ENCODE measurements around the gene SAP30L.

Gene SAP30L

DNA sequence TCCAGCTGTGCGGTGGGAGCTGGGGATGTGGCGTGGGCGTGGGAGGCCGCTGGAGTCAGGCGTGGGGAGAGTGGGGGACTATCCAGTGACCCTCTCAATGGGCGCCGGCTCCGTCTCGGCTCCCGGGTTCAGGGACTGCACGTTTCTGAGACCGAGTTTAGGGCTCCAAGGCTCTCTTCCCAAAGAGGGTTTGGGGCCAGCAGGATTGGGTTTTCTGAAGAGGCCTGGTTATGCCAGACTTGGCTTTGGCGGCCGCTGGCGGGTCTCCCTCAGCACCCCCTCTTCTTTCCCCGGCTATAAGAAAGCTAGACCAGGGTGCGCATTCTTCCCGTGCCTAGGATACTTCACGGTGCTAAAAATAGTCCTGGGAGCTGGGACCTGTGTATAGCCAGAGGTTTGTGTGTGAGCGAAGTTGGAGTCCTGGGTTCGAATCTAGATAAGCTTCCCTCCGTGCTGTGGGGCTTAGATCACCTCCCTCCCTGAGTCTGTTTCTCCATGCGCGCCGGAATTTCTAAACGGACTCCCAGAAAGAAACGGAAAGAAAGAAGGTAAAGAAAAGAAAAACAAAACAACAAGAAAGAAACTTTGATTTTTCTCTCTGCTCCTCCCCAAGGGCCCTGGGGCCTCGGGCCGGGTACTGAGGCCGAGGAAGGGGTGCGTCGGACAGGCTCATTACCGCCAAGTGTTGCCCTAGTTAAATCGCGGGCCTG lies 27.2 kb downstream of the SAP30L start:
- H3K4me3 ChIP-seq = no peak overlapping the region
- no peak for DNase-seq (ENCODE audit: low read depth, low spot score)
- no peak overlapping the region for H3K27ac ChIP-seq
- no peak for TF ChIP-seq FOXP2 (optimal IDR thresholded peaks at IDR 0.05; ENCODE audit: control extremely low read depth, extremely low read length, insufficient read depth)
- no peak for TF ChIP-seq EZH2 (IDR thresholded peaks at IDR 0.05)
- TF ChIP-seq POLR2AphosphoS5 (IDR thresholded peaks at IDR 0.05; ENCODE audit: borderline replicate concordance, low read depth, low read length) = no peak
- no peaks in the 10 kb centered on the region for H3K36me3 ChIP-seq (ENCODE audit: insufficient read depth, low read length)
- no peak overlapping the region for H3K9ac ChIP-seq (ENCODE audit: insufficient read length)
- H3K9me3 ChIP-seq (ENCODE audit: low read depth, low read length) = no peaks in the 10 kb centered on the region

DNA sequence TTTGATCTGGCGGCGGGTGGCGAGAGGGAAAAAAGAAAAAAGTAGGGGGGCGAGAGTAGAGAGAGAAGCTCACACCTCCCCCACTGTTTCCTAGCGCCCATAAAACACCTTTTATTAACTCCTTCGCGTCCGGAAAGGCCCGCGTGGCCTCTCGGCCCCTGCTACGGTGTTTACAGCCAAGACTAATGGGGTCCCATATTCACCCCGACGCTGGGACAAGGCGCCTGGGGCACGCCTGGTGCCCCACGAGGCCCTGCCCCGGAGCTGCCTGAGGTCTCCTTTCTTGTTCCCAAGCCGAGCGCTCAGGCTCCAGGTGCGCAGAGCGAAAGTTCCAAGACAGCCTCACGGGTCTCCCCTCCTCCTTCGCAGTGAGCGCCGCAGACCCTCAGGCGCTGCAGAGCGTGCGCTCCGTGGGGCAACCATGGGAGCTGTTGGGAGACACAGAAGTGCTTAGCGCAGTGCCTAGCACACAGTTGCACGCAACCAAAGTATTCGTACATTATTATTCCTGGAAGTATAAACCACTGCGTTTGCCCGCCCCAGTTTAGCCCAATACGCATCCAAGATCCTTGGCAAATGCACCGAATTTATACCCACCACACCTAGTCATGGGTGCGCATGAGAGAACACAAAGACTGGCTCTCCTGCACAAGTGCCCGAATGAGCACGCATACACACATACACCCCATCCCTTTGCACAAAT lies 27.9 kb downstream of the SAP30L start:
- Histone ChIP-seq H3K27ac (no peak overlapping the region), H3K36me3 (ENCODE audit: insufficient read depth, low read length) (no peaks in the 10 kb centered on the region), H3K9me3 (ENCODE audit: low read depth, low read length) (no peaks in the 10 kb centered on the region), H3K9ac (ENCODE audit: insufficient read length) (no peak overlapping the region), H3K4me3 (no peak overlapping the region)
- no peak for DNase-seq (ENCODE audit: low read depth, low spot score)
- TF ChIP-seq POLR2AphosphoS5 (IDR thresholded peaks at IDR 0.05; ENCODE audit: borderline replicate concordance, low read depth, low read length) (no peak), EZH2 (IDR thresholded peaks at IDR 0.05) (no peak), FOXP2 (optimal IDR thresholded peaks at IDR 0.05; ENCODE audit: control extremely low read depth, extremely low read length, insufficient read depth) (no peak)

DNA sequence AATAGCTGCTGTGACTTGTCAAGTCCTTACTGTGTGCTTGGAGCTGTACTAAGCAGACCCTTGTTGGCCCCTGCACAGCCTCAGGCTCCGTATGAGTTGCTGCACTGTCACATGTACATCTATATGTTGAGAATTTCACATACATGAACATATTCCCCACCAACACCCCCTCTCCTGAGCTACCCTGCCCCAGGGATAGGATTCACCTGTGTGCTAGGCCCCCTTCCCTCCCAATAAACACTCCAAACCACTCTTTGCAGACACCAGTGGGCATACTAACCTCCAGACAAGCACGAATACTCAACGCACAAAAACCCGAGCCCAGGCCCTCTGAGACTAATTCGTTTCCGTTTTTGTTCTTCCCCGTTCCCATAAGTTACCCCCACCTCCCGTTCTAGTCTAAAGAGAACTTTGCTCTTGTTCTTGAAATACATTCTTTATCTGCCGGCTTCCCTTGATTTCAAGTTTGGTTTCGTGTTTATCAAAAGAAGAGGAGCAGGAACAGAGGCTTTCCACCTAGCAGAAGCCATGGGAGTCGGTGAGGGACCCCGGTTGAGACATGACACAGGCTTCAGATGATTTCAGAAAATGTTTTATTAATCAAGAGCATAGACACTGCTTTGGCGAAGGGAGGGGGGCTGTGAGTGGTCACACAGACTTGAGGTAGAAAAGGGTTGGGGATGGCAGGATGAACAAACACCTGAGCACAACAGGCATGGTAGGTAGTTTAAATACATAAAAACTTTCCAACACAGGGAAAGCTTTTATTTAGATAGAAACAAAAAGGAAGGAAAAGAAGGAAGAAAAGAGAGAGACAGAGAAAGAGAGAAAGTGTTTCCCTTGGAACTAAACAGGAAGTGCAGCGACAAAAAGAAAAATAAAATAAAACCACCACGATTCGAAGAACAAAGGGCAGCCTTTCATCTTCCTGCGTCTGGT lies 28.9 kb downstream of the SAP30L start:
- no peak for DNase-seq (ENCODE audit: low read depth, low spot score)
- Histone ChIP-seq H3K9ac (ENCODE audit: insufficient read length) (peak overlapping the region; percentile 56), H3K9me3 (ENCODE audit: low read depth, low read length) (no peaks in the 10 kb centered on the region), H3K27ac (peak overlapping the region; percentile 84), H3K36me3 (ENCODE audit: insufficient read depth, low read length) (no peaks in the 10 kb centered on the region), H3K4me3 (peak overlapping the region; percentile 62)
- no peak for TF ChIP-seq FOXP2 (optimal IDR thresholded peaks at IDR 0.05; ENCODE audit: control extremely low read depth, extremely low read length, insufficient read depth)
- no peak for TF ChIP-seq EZH2 (IDR thresholded peaks at IDR 0.05)
- no peak for TF ChIP-seq POLR2AphosphoS5 (IDR thresholded peaks at IDR 0.05; ENCODE audit: borderline replicate concordance, low read depth, low read length)

DNA sequence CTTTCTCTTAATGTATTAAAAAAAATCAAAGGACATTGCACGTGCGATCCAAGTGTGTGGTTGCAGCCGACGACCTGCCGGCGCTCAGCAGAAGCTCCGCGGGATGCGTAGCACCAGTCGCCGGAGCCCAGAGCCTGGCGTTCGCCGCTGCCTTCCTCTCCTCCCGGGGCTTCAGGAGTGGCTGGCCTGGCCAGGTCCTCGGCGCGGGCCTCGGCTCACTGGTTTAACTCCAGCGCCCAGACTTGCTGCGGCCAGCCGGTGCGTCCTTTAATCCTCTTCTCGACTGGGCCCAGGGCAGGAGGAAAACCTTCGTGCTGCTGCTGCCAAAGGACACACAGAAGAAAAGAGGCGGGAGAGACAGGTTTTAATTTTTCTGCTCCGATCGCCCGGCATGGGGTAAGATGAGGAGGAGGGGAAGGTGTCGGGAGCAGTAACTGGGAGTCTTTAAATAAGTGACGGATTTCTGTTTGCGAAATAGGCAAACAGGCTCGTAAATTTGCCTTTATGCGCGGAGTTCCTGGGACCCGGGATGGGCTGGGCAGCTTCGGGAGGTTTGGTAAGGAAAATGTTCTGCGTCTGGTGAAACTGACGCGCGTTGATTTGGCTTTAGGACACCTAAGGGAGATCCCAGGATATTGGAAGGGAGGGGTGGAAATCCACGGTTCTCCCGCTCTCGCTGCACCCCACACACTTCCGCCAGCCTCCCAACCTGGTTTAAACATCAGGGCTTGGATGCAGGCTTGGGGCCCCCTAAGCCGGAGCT lies 30.0 kb downstream of the SAP30L start:
- Histone ChIP-seq H3K4me3 (peak overlapping the region; percentile 69), H3K9me3 (ENCODE audit: low read depth, low read length) (no peaks in the 10 kb centered on the region), H3K36me3 (ENCODE audit: insufficient read depth, low read length) (no peaks in the 10 kb centered on the region), H3K27ac (peak overlapping the region; percentile 84; the same call in 1 of the 2 replicates), H3K9ac (ENCODE audit: insufficient read length) (peak overlapping the region; percentile 60)
- DNase-seq (ENCODE audit: low read depth, low spot score) = no peak
- no peak for TF ChIP-seq POLR2AphosphoS5 (IDR thresholded peaks at IDR 0.05; ENCODE audit: borderline replicate concordance, low read depth, low read length)
- TF ChIP-seq EZH2 (IDR thresholded peaks at IDR 0.05) = no peak
- no peak for TF ChIP-seq FOXP2 (optimal IDR thresholded peaks at IDR 0.05; ENCODE audit: control extremely low read depth, extremely low read length, insufficient read depth)

DNA sequence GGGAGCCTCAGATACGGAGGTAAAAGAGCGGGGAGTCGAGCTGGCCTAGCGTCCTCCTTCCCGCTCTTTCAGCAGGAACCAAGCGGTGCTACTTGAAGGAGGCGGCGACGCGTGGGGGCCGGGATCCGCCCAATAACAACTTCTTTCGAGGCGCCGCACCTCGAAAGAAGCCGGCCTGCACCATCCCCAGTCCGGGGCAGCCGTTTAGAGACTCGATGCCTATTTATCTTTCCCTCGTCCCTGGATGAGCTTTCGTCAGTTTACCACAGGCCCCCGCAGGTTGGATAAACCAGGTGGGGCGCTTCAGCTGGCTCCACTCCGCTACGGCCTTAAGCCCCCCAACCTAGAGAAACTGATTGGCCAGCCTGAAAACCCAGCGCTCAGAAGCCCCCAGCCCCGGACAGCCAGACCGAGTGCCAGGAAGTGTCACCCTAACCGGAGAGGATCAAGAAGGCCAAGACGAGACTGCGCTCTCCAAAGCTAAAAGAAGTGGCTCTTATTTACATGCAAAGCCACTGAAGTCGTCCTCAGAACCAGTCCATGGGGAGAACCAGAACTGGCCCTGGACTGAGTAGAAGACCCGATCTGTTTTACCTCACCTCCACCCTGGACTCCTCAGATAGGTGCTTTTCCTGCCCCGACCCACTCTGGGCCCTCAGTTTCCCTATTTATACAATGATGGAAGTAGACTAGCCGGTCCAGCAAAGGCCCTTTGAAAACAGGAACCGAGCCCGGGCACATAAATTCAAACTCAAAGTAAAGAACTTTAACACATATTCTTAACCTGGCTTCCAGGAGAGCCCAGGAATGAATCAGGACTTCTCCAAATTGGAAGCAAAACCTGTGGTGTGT lies 30.8 kb downstream of the SAP30L start:
- no peaks in the 10 kb centered on the region for H3K9me3 ChIP-seq (ENCODE audit: low read depth, low read length)
- peak overlapping the region; percentile 69 for H3K4me3 ChIP-seq

GRCh38 chr5:154477382-154478223 lies 31.8 kb downstream of the SAP30L start:
- no peaks in the 10 kb centered on the region for H3K9me3 ChIP-seq (ENCODE audit: low read depth, low read length)
- TF ChIP-seq POLR2AphosphoS5 (IDR thresholded peaks at IDR 0.05; ENCODE audit: borderline replicate concordance, low read depth, low read length) = no peak
- TF ChIP-seq EZH2 (IDR thresholded peaks at IDR 0.05) = no peak
- TF ChIP-seq FOXP2 (optimal IDR thresholded peaks at IDR 0.05; ENCODE audit: control extremely low read depth, extremely low read length, insufficient read depth) = no peak
- H3K9ac ChIP-seq (ENCODE audit: insufficient read length) = no peak overlapping the region
- DNase-seq (ENCODE audit: low read depth, low spot score) = no peak
- H3K27ac ChIP-seq = no peak overlapping the region
- H3K4me3 ChIP-seq = peak overlapping the region; percentile 69
- no peaks in the 10 kb centered on the region for H3K36me3 ChIP-seq (ENCODE audit: insufficient read depth, low read length)

More for the DNA sequence above, 30.8 kb downstream of the SAP30L start:
- peak overlapping the region; percentile 84; the same call in 1 of the 2 replicates for H3K27ac ChIP-seq
- no peak for DNase-seq (ENCODE audit: low read depth, low spot score)
- H3K9ac ChIP-seq (ENCODE audit: insufficient read length) = peak overlapping the region; percentile 60
- no peaks in the 10 kb centered on the region for H3K36me3 ChIP-seq (ENCODE audit: insufficient read depth, low read length)
- TF ChIP-seq FOXP2 (optimal IDR thresholded peaks at IDR 0.05; ENCODE audit: control extremely low read depth, extremely low read length, insufficient read depth) = no peak
- TF ChIP-seq EZH2 (IDR thresholded peaks at IDR 0.05) = no peak
- no peak for TF ChIP-seq POLR2AphosphoS5 (IDR thresholded peaks at IDR 0.05; ENCODE audit: borderline replicate concordance, low read depth, low read length)

All from SK-N-MC (cell line).